IMR-90 (cell line): ENCODE data around the gene IGF2. TPM values are rescaled to one million over a fixed set of nuclear protein-coding genes. Genes with fewer than 3 reads are reported as not detected.

ENCODE experiments used
- ATAC-seq: fragments of 200-7000 bp; cut with Tn5 transposase; 2 replicates; pipeline ENCODE4 v1.9.1; 2020; ENCODE audit warnings: low read depth, mild to moderate bottlenecking, moderate library complexity
- BruUV-seq: library from RNA; stranded (reverse); fragments of 400-500 nt; replicated peaks from 2 replicates; lab custom pipeline; 2021; lab: Mats Ljungman, UMichigan
- CTCF ChIA-PET: fragments of 300-600 bp; formaldehyde crosslinking; extraction: SDS; loops from one replicate; lab custom pipeline; 2021; ENCODE audit warnings: antibody characterized with exemption; lab: Yijun Ruan, JAX
- POLR2A ChIA-PET: fragments of 300-600 bp; sonication (Branson Sonifier 250); formaldehyde crosslinking; loops from one replicate; lab custom pipeline; 2022; ENCODE audit warnings: antibody characterized with exemption; ENCODE audit not compliant: unreplicated experiment; lab: Charles Lee
- DNase-seq: peaks from one replicate; pipeline ENCODE4 v3.0.0; 2013
- H2AFZ ChIP-seq: replicated peaks from 2 replicates; pipeline ENCODE3; 2013; ENCODE audit warnings: low read length, mild to moderate bottlenecking; ENCODE audit not compliant: poor library complexity
- H2AK5ac ChIP-seq: 2 replicates; pipeline ENCODE4 v1.6.1; 2013; ENCODE audit warnings: low read depth, low read length, inconsistent platforms
- H2AK9ac ChIP-seq: replicated peaks from 2 replicates; pipeline ENCODE3; 2013; ENCODE audit warnings: mild to moderate bottlenecking, low read depth, low read length, moderate library complexity; ENCODE audit not compliant: poor library complexity
- H2BK120ac ChIP-seq: 2 replicates; pipeline ENCODE4 v1.6.1; 2013; ENCODE audit warnings: low read depth, low read length, inconsistent platforms
- H2BK15ac ChIP-seq: 3 replicates; pipeline ENCODE4 v1.6.1; 2013; ENCODE audit warnings: low read depth, low read length, inconsistent platforms
- H2BK20ac ChIP-seq: 2 replicates; pipeline ENCODE4 v1.6.1; 2013; ENCODE audit warnings: low read depth, mild to moderate bottlenecking, inconsistent platforms, low read length, moderate library complexity
- H2BK5ac ChIP-seq: 2 replicates; pipeline ENCODE4 v1.6.1; 2013; ENCODE audit warnings: mild to moderate bottlenecking, low read depth, low read length, inconsistent platforms; ENCODE audit not compliant: poor library complexity, severe bottlenecking
- H3K14ac ChIP-seq: replicated peaks from 2 replicates; pipeline ENCODE4 v1.6.1; 2013; ENCODE audit warnings: low read depth, low read length, inconsistent platforms
- H3K18ac ChIP-seq: 2 replicates; pipeline ENCODE4 v1.6.1; 2013; ENCODE audit warnings: low read depth, low read length, control low read depth
- H3K23ac ChIP-seq: 2 replicates; pipeline ENCODE4 v1.6.1; 2013; ENCODE audit warnings: low read depth, low read length, inconsistent platforms
- H3K27ac ChIP-seq: 2 replicates; pipeline ENCODE4 v1.5.1; 2013; ENCODE audit warnings: mild to moderate bottlenecking, control low read depth, low read length; ENCODE audit not compliant: insufficient read depth
- H3K27me3 ChIP-seq: 2 replicates; pipeline ENCODE4 v1.6.1; 2013; ENCODE audit warnings: low read length; ENCODE audit not compliant: control insufficient read depth, insufficient read depth
- H3K36me3 ChIP-seq: 2 replicates; pipeline ENCODE4 v1.6.1; 2013; ENCODE audit warnings: low read length, mixed read lengths; ENCODE audit not compliant: control insufficient read depth, insufficient read depth
- H3K4ac ChIP-seq: 2 replicates; pipeline ENCODE4 v1.6.1; 2013; ENCODE audit warnings: low read depth, low read length, inconsistent platforms
- H3K4me1 ChIP-seq: 2 replicates; pipeline ENCODE4 v1.6.1; 2013; ENCODE audit warnings: low read length, mixed read lengths; ENCODE audit not compliant: control insufficient read depth, insufficient read depth
- H3K4me2 ChIP-seq: 2 replicates; pipeline ENCODE4 v1.6.1; 2013; ENCODE audit warnings: low read depth, mild to moderate bottlenecking, control low read depth, low read length, moderate library complexity
- H3K4me3 ChIP-seq: 2 replicates; pipeline ENCODE4 v1.5.1; 2013; ENCODE audit warnings: low read depth, mild to moderate bottlenecking, control low read depth, low read length, moderate library complexity; ENCODE audit not compliant: insufficient read depth
- H3K56ac ChIP-seq: 2 replicates; pipeline ENCODE4 v1.6.1; 2013; ENCODE audit warnings: low read length, inconsistent platforms; ENCODE audit not compliant: insufficient read depth; ENCODE audit errors: extremely low read depth
- H3K79me1 ChIP-seq, 2 experiments: 2 replicates each; pipeline ENCODE4 v1.6.1; 2013; ENCODE audit warnings: low read length in 2 of 2, inconsistent platforms in 1 of 2, low read depth in 1 of 2
- H3K9ac ChIP-seq: 2 replicates; pipeline ENCODE4 v1.6.1; 2013; ENCODE audit warnings: low read depth, low read length, control low read depth
- H3K9me1 ChIP-seq: 2 replicates; pipeline ENCODE4 v1.6.1; 2013; ENCODE audit warnings: low read length, inconsistent platforms; ENCODE audit not compliant: insufficient read depth
- H3K9me3 ChIP-seq: 2 replicates; pipeline ENCODE4 v1.6.1; 2013; ENCODE audit warnings: low read length; ENCODE audit not compliant: control insufficient read depth, insufficient read depth
- H4K20me1 ChIP-seq: 2 replicates; pipeline ENCODE4 v1.6.1; 2013; ENCODE audit warnings: low read length, inconsistent platforms; ENCODE audit not compliant: insufficient read depth
- H4K5ac ChIP-seq: 2 replicates; pipeline ENCODE4 v1.6.1; 2013; ENCODE audit warnings: mild to moderate bottlenecking, low read depth, low read length, control low read depth
- H4K8ac ChIP-seq, 2 experiments: 2 replicates each; pipeline ENCODE4 v1.6.1; 2013; ENCODE audit warnings: low read depth in 2 of 2, low read length in 2 of 2, control low read depth in 1 of 2, inconsistent platforms in 1 of 2
- H4K91ac ChIP-seq: 2 replicates; pipeline ENCODE4 v1.6.1; 2013; ENCODE audit warnings: low read depth, low read length, inconsistent platforms; ENCODE audit not compliant: insufficient read depth
- CEBPB ChIP-seq: IDR thresholded peaks from 2 replicates; pipeline ENCODE4 v1.6.1; 2012; ENCODE audit warnings: low read depth, low read length, improper control_type of control experiment
- CHD1 ChIP-seq: IDR thresholded peaks from 2 replicates; pipeline ENCODE4 v1.6.1; 2012; ENCODE audit warnings: low read depth, low read length, improper control_type of control experiment
- FOS ChIP-seq: fragments of 150-350 bp; IDR thresholded peaks from 2 replicates; pipeline ENCODE4 v1.6.1; 2016; ENCODE audit warnings: low read depth, low read length
- MAFK ChIP-seq: IDR thresholded peaks from 2 replicates; pipeline ENCODE4 v1.6.1; 2012; ENCODE audit warnings: low read depth, low read length, improper control_type of control experiment
- MAZ ChIP-seq: IDR thresholded peaks from 2 replicates; pipeline ENCODE4 v1.6.1; 2012; ENCODE audit warnings: low read depth, mild to moderate bottlenecking, low read length, improper control_type of control experiment, moderate library complexity, borderline replicate concordance
- WGBS, 2 experiments: methylation state at CpG; one replicate each; pipeline versions ENCODE4 v1.1.5 to v1.1.7; 2013; ENCODE audit warnings: missing lambda C conversion rate in 2 of 2; ENCODE audit not compliant: insufficient read length in 1 of 2; ENCODE audit errors: extremely low coverage in 2 of 2; 5-methylcytosine and 5-hydroxymethylcytosine counted together
- dilution Hi-C: fragments of 300-500 bp; cut with HindIII; formaldehyde crosslinking; loops from one replicate; pipeline ENCODE4 v1.14.3; 2018; ENCODE audit warnings: low sequenced_read_pairs; ENCODE audit not compliant: unreplicated experiment
- in situ Hi-C: fragments of 300-500 bp; cut with MboI; formaldehyde crosslinking; loops from 3 replicates; pipeline ENCODE4 v1.14.3; 2019; ENCODE audit warnings: low sequenced_read_pairs, inconsistent platforms, mixed read lengths
- intact Hi-C: fragments of 100-400 bp; cut with micrococcal nuclease; formaldehyde crosslinking; loops from 2 replicates; pipeline ENCODE4 v1.10.0; 2022
- polyA plus RNA-seq, 3 experiments: library from polyadenylated mRNA; depleted of rRNA; stranded (reverse); fragments of >200 nt; gene quantifications; 2 replicates each; pipeline ENCODE4 v1.2.3, GENCODE V29; 2012; ENCODE audit warnings: low replicate concordance in 1 of 3
- total RNA-seq: library from RNA; depleted of rRNA; stranded (reverse); fragments of >200 nt; gene quantifications from 2 replicates; pipeline ENCODE4 v1.2.3, GENCODE V29; 2012
- TF ChIP-seq, protein P1 (sequence below): fragments of 150-350 bp; IDR thresholded peaks from 2 replicates; pipeline ENCODE4 v1.6.1; 2016; ENCODE audit warnings: low read depth, mild to moderate bottlenecking, low read length, moderate library complexity, borderline replicate concordance

Gene IGF2
- total and polyA plus RNA-seq, 2 of the 4 experiments (the other 2 are of a cell fraction) = 2.3 to 21.8 TPM

DNA sequence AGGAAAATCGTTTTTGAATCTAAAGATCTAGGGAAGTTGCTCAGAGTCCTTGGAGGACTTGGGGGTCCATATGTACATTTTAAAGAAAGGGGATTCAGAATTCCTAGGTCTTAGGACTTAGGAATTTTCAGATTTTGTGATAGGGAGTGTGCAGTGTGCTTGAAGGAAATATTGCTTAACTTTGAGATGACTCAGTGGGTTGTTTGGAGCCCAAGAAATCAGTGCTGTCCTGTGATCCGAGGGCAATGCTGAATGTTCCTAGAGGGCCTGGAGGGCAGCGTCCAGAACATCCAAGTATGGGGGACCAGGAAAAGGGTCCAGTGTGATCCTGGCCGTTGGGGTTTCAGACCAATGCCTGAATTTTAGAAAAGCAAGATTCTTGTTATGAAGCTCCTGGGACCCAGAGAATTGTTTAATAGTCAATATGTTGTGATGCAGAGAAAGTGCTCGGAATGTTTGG lies 3.1 kb upstream of the IGF2 start:
- in situ Hi-C loops (no loop called here), dilution Hi-C loops (no loop called here), intact Hi-C loops (no loop called here)
- no peak overlapping the region for H2BK120ac ChIP-seq
- H3K27ac ChIP-seq = no peak overlapping the region
- H2BK20ac ChIP-seq = no peak overlapping the region
- no peak overlapping the region for H2AFZ ChIP-seq
- no peak overlapping the region for H2BK5ac ChIP-seq
- H3K56ac ChIP-seq = no peak overlapping the region
- CTCF ChIA-PET = interaction anchor here (3.2 kb wide), 1 partner anchor 9 kb away, joined by 14 read pairs; no protein-coding TSS in a partner anchor
- no peak overlapping the region for H3K23ac ChIP-seq
- H3K18ac ChIP-seq = no peak overlapping the region
- peaks cover 93% of the 10 kb centered on the region for H3K27me3 ChIP-seq
- peak; percentile 30 for DNase-seq
- no peak overlapping the region for H3K4me2 ChIP-seq
- peak; percentile 47 for ATAC-seq
- peaks cover 15% of the 10 kb centered on the region for H4K20me1 ChIP-seq
- H4K5ac ChIP-seq = no peak overlapping the region
- H3K14ac ChIP-seq = no peak overlapping the region
- H3K79me1 ChIP-seq = no peaks in the 10 kb centered on the region
- no peak overlapping the region for H4K91ac ChIP-seq
- H3K4me3 ChIP-seq = no peak overlapping the region
- no peak overlapping the region for H4K8ac ChIP-seq
- no peak overlapping the region for H3K9ac ChIP-seq
- no peaks in the 10 kb centered on the region for H3K9me1 ChIP-seq
- WGBS, 2 experiments = 14% methylated on average over 5 of the region's 5 CpGs; no CpG with 5 or more reads in 1 of the 2 experiments
- TF ChIP-seq FOS (0 out of 2 replicates have a peak, but pooled peaks have one; percentile 25), MAFK (no peak), MAZ (no peak), CEBPB (peak; percentile 95), CHD1 (no peak)
- TF ChIP-seq, protein P1, sequence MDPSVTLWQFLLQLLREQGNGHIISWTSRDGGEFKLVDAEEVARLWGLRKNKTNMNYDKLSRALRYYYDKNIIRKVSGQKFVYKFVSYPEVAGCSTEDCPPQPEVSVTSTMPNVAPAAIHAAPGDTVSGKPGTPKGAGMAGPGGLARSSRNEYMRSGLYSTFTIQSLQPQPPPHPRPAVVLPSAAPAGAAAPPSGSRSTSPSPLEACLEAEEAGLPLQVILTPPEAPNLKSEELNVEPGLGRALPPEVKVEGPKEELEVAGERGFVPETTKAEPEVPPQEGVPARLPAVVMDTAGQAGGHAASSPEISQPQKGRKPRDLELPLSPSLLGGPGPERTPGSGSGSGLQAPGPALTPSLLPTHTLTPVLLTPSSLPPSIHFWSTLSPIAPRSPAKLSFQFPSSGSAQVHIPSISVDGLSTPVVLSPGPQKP = no peak
- no peak overlapping the region for H3K4ac ChIP-seq
- peaks cover 2% of the 10 kb centered on the region for H3K4me1 ChIP-seq
- no peak overlapping the region for H2BK15ac ChIP-seq
- no TSS peak for BruUV-seq
- H3K9me3 ChIP-seq = no peaks in the 10 kb centered on the region
- H3K36me3 ChIP-seq = no peaks in the 10 kb centered on the region
- no peak overlapping the region for H2AK9ac ChIP-seq
- POLR2A ChIA-PET = no interaction called here
- H2AK5ac ChIP-seq = no peak overlapping the region
